Body of pancreas (tissue), 4 donors: ENCODE data around the gene ADCY2.

ENCODE experiments used
- CTCF ChIP-seq, 7 experiments: fragments of 450-650 bp in 4 of 7; fragments of 200-600 bp in 3 of 7; sonication (generic) in 3 of 7; IDR thresholded peaks; one replicate each; pipeline ENCODE4 v1.5.1; 2016 to 2019; ENCODE audit warnings: antibody characterized with exemption in 7 of 7
- POLR2A ChIP-seq, 3 donors: fragments of 450-650 bp; IDR thresholded peaks; one replicate each; pipeline ENCODE4 v1.6.1; 2016; ENCODE audit warnings: antibody characterized with exemption in 3 of 3, mild to moderate bottlenecking in 2 of 3

- no peak for TF ChIP-seq POLR2A (IDR thresholded peaks at IDR 0.05)
- TF ChIP-seq CTCF (IDR thresholded peaks at IDR 0.05): no peak
These were observed 48.6 kb upstream of the ADCY2 start for GRCh38 chr5:7347377-7347776.
